ENCODE data around the gene SEC24B.
"Not testable (repeated sequence)": the region's sequence is repeated elsewhere in the genome, so short reads cannot be mapped to it uniquely, and the experiment has no call there.

Gene SEC24B

DNA sequence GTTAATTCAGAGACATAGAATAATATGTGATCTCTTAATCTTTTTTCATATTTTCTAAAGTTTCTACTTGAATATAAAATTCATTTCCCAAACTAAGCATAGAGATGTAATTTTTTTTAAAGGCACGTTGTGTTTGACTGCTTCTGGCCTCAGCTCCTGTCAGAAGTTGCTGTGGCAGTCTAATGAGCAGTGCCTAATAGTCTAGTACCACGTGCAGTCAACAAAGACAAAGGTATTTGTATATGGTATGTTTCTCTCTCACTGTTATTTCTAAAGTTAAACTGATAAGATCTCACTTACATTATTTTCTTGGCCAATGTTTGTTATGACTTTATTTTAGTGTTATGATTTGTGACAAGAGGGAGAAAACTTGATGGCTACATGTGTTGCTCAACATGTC, 77.8 kb downstream of the SEC24B start:
- DNase-seq: no peak

DNA sequence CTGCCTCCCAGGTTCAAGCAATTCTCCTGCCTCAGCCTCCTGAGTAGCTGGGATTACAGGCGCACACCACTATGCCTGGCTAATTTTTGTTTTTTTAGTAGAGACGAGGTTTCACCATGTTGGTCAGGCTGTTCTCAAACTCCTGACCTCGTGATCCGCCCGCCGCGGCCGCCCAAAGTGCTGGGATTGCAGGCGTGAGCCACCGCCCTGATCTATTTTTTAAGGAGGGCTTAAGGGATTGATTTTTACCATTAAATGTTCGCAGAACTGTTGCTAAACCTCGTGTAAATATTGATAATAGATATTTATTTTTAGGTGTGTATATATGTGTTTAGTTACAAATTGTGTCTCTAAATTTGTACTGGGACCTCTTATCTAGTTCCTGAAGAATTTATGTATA, 79.8 kb downstream of the SEC24B start:
- DNase-seq: not testable (repeated sequence)

DNA sequence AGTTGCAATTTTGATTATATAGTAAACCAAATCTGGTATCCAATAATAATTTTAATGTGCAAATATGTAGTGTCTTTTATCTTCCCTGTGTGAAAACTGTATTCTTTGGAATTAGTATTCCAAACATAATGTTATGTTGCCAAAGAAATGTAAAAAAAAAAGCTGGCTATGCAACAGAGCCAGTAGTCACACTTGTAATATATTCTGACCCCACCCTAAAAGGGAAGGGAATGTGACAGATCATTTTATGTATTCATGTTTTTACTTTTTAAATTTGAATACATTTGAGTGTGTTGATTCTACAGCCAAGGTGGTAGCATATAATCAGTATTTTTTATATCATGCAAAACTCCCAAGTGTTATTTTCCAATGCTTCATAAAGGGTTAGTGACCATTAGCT, 98.6 kb downstream of the SEC24B start:
- DNase-seq: no peak

DNA sequence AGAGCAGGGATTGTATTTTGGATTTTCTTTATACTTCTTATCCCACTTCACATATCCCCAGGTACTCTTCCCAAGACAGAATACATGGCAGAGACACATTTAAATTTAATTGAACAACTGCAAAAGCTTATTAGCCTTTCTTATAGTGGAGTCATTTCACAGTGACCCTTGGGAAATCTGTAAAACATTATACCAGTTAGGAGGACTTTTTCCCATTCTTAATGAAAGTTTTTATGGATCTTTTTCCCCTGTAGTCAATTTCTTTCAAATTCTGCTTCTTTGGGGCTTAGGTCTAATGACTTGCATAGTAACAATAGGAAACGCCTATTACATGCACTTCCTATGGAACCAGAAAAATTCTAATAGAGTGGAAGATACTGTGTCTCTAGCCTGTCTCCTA, 111.8 kb downstream of the SEC24B start:
- no peak for DNase-seq

DNA sequence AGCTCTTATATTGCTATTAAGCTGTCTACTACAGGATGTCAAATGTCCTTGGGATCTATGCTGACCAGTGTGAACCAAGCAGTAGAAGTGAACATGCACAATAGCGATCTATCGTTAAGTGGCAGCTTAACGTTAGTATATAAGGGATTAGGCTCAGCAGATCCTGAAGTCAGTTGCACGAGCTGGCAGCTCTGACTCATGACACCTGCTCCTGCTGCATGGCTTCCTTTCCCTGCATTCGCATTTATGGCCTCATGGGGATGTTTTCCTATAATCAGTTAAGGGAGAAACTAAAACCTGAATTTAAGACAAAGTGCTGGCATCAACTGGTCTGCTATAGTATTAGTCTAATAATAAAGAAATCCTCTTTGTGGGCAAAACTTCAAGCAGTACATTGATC, 113.8 kb downstream of the SEC24B start:
- no peak for DNase-seq

DNA sequence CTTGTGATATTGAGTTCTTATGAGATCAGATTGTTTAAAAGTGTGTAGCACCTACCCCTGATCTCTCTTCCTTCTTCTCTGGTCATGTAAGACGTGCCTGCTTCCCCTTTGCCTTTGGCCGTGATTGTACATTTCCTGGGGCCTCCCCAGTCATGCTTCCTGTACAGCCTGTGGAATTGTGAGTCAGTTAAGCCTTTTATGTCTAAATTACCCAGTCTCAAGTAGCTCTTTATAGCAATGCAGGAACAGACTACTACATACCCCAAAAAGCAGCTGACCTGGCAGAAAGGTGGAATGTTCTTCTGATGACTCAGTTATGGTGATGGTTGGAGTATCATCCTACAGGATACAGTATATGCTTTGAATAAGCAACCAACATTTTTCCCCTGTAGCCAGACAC, 115.0 kb downstream of the SEC24B start:
- DNase-seq: no peak

DNA sequence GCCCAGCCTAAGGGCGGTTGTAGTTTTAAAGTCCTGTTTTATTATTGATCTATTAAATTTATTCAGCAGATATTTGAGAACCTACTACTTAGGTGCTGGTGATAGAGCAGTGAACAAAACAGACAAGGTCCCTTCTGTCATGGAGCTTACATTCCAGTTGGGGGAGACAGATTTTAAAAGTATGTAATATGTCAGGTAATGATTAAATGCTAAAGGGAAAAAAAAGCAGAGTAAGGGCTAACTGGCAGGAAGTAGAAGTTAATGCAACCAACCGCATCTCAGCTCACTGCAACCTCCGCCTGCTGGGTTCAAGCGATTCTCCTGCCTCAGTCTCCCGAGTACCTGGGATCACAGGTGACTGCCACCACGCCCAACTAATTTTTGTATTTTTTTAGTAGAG, 118.6 kb downstream of the SEC24B start:
- DNase-seq: no peak

DNA sequence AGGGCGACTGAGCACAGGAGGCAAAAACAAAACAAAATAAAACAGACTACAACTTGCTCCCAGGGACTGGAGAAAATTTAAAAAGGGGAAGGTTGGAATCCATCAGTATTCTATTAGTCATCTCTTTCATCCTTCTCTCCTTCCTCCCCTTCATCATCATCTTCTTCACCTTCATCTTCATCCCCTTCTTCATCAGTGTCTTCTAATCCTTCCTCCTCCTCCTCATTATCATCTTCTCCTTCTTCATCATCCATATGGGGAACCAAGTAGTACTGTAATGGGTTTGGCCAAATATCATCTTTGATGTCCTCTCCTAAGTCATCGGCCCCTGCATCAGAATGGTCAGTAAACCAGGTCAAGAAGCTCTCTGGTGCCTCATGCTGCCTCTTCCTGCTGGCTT, 119.5 kb downstream of the SEC24B start:
- no peak for DNase-seq

DNA sequence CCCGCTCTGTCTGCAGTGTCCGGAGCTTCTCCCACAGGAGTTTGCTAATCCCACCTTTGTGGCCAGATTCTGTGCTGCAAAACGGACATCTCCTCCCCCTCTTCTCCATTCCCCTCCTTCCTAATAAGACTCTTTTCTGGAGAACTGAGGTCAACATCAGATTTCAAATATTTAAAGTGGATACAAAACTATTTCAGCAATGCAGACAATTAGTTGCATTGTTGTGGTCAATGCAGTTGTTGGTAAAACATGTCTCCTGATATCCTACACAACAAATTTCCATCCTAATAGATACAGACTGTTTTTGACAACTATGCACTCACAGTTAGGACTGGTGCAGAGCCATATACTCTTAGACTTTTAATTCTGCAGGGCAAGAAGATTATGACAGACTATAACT, 121.4 kb downstream of the SEC24B start:
- DNase-seq: no peak

DNA sequence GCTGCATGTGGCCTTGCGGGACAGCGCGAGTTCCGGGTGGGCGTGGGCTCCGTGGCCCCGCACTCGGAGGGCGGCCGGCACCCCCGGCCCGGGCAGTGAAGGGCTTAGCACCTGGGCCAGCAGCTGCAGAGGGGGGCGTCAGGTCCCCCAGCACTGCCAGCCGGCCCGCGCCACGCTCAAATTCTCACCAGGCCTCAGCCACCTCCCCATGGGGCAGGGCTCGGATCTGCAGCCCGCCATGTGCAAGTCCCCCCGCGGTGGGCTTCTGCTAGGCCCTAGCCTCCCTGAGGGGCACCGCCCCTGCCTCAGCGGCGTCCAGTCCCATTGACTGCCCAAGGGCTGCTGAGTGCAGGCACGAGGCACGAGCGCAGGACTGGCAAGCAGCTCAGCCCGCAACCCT, 123.8 kb downstream of the SEC24B start:
- no peak for DNase-seq

DNA sequence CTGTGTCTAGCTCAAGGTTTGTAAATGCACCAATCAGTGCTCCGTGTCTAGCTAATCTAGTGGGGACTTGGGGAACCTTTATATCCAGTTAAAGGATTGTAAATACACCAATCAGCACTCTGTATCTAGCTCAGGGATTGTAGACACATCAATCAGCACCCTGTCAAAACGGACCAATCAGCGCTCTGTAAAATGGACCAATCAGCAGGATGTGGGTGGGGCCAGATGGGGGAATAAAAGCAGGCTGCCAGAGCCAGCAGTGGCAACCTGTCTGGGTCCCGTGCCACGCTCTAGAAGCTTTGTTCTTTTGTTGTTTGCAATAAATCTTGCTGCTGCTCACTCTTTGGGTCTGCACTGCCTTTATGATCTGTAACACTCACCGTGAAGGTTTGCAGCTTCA, 124.5 kb downstream of the SEC24B start:
- not testable (repeated sequence) for DNase-seq

DNA sequence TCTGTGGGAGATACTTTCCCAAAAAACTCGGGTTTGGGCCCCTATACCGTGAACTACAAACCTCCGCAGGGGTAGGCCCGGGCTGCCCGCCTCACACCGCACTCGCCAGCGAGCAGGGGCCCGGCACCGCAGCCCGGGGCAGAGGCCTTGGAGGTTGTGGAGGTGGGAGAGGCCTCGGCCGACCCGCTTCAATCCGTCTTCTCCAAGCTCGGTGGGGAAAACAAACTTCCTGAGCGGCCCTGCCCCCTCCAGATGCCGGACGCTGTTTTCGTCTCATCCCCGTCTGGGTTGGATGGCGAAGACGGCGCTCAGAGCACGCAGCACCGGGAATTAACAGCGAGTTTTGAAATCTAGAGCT, 126.0 kb downstream of the SEC24B start:
- no peak for DNase-seq

DNA sequence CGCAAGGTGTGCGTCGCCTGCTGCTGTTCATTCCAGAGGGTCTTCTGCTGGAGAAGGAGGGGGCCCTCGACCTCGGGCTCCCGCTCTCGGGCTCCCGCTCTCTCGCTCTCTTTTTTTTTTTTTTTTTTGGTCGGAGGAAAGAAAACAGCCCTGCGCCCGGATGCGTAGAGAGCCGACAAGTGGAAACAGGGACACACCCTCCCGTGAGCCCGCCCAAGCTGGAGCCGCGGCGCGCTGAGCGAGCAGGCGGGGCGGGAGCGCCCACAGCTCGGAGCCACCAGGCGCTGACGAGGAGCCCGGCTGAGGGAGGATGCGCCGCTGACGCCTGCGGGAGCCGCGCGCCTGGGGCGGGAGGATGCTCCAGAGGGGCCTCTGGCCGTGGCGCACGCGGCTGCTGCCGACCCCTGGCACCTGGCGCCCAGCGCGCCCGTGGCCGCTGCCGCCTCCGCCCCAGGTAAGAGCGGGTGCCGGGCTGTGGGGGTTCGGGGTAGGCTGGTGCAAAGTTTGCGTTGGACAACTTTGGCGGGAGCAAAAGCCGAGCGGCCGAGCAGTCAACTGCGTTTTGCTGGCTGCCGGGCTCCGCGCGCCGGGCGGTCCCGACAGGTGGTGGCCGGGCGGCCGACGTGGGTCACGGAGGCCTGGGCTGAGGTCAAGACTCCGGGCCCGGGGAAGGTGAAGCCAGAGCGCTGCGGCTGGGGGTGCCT, 126.5 kb downstream of the SEC24B start, which contains the start of gene MCUB:
Gene MCUB (plus strand): TSS at position 264 of the 704 bp plus-strand sequence. CDS start 92 bp downstream, at position 356.
- DNase-seq: peak; percentile 5

DNA sequence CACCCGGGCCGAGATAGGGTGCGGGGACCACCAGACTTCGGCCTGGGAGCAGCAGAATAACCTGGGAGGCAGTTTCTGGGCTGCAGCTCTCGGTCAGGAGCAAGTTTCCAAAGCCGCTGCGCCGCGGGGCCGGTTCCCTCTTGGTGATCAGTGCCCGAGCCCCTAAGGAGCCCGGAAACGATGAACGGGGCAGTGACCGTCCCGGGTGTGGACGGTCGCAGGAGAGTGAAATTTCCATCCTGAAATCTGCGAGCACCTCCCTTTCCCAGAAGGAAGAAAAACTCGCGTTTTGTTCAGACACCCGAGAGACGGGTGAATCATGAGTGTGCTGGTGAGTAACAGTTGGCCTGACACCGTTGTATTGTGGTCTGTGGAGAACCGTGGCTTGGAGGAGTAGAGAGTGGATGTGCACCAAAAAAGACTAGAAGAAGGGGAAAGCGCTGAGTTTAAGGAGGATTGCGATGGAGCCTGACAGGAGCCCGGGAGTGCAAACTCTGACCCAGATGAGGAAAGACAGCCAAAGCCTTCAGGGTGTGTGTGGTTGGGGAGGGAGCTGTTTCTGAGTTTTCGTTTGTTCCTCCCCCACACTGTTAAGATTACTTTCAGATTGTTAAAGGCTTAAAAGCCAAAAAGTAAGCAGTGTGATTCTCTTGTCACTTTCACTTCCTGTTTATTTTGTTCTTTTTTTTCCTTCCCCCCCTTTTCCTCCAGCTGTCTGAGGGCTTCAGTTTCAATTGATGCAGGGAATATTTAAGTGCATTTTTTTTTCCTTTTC, 127.3 kb downstream of the SEC24B start:
- no peak for DNase-seq

DNA sequence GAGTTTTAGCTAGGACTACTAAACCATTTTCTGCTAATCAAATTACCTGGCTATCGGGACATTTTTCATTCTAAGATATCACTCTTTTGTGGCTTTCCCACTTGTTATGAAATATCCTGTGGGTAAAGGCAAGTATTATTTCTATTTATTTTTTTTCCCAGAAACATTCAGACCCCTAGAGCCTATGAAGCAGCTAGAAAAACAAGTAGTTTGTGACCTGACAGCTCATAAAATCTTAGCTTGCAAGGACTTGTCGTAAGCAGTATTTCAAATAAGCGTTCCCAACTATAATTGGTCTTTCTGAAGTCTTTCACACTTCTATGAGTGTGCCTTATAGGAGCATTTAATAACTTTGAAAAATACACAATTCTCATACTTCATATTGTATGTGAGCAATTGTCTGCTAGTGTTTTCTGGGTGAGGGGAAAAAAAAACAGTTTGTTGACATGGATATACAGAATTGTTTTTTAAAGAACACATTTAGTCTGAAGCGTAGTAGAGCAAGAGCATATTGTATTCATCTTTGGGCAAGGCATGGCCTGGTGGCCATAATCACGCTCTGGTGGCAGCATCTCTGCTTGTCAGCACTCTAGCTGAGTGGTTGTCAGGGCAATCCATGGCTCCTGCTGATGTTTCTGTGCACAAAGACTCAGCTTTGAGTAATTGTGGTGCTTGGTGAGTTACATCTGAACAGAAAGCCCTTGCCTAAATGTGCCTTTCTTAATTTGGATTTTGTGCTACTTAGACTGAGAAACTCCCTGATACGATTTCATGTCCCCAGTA, 129.0 kb downstream of the SEC24B start:
- no peak for DNase-seq

DNA sequence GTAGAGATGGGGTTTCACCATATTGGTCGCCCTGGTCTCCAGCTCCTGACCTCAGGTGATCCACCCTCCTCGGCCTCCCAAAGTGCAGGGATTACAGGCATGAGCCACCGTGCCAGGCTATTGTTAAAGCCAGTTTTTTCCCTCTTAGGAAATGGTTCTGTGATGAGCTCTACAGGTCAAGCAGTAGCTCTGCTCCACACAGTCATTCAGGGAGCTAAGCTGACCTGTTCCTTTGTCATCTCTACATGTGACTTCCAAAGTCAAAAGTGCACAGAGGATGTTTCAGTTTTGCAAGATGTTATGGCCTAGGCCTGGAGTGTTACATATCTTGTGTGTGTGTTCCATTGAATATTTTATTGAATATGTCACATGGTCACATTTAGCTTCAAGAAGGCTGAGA, 137.9 kb downstream of the SEC24B start:
- DNase-seq: no peak

DNA sequence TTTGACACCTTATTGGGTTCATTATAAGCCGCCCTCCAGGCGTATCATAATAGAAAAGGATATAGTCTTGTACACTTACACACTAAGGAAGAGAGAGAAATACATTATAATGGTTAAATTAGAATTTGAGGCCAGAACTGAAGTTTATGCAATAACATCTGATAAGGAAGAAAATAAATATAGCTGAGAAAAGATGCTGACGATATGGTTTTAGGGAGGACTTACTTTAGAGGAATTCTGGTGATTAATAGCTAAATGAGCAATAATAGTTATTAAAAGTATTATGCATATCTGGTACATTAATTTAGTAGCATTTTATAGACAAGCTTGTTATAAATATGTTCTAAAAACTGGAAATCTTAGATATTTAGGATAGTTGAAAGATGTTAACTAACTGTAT, 138.5 kb downstream of the SEC24B start:
- DNase-seq: no peak

DNA sequence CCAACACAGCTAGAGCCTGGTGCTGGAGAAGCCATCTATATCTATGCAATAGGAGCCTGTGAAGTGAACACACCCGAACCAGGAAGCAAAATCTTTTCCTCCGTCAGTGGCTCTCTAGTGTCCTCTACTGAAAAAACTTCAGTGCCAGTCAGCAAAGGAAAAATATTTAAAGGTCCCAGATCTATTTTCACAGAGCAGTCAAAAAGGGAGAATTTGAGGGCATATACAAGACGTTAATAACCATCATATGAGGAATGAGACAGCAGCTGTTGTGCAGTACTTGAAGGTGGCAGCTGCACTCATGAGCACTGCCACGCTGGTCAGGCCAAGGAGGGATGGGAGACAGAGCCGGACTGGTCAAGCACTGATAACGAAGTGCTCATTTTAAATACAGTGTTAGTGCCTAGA, 140.8 kb downstream of the SEC24B start:
- DNase-seq: no peak

DNA sequence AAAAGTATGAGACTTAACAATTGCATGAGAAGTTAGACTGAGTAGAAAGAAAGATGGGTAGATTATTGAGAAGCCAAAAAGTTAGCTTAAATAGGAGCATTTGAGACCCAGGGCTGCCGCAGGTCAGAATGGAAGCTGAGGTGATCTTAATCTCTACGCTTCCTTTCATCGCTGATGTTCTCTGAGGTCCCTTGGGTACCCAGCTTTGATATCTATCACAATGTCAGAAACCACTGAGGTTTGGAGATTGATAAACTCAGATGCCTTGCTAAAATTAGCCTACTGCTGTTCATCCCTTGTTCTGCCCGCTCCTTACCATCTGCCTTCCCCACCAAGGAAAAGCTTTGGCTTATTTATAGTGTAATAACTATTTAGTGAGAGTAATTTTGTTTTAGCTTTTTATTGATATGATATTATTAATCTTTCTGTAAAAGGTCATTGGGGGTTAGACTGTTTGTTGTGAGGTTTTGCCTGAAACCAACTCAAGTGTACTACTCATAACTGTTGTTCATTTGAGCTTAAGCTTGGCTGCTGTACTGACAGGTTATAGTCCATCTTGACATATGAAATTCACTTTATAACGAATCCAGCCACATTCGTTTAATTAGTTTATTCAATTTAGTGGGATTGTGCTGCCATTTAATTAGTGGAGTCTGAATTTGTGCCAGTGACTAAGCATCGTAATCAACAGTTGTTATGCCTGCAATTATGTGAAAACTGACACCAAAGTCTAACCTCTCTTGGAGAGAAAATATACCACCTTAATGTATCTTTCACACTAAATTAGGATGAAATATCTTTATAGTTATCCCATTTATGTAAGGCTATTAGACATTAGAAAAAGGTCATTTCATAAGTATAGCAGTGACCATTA, 141.6 kb downstream of the SEC24B start:
- no peak for DNase-seq

DNA sequence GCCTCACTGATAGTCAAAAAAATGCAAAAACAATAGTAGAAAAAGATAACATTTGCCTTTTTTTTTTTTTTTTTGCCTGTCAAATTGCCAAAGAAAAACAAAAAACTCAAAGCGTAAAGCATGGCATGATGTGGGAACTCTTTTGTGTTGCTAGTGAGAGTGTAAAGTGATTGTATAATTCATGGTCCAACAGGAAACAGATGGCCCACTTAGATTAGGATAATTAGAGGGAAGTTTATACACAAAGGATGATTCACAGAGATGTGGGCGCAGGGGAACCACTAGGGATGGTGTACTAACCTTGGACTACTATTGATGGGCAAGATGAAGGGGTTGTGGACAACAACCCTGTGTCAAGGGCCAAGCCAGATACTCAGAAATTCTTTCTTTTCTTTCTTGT, 142.8 kb downstream of the SEC24B start:
- DNase-seq: no peak

DNA sequence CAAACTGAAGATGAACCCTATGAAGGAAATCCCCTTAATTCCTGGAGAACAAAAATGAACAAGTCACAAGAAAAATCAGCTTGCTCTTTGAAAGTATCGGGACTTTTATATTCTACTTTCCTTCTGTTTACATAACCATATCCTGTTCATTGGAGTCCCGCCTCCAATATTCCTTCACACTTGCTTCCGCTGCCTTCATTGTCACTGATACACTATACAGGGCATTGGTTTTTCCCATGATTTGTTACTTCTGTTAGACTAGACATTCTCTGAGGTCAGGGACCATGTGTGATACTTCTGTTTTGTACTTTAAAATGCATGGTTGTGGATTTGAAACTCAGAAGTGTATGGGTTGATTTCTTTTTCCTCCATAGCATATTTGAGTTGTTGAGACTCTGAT, 145.2 kb downstream of the SEC24B start:
- DNase-seq: no peak

DNA sequence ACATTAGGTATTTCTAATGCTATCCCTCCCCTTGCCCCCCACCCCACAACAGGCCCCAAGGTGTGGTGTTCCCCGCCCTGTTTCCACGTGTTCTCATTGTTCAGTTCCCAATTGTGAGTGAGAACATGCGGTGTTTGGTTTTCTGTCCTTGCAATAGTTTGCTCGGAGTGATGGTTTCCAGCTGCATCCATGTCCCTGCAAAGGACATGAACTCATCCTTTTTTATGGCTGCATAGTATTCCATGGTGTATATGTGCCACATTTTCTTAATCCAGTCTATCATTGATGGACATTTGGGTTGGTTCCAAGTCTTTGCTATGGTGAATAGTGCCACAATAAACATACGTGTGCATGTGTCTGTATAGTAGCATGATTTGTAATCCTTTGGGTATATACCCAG, 146.4 kb downstream of the SEC24B start:
- not testable (repeated sequence) for DNase-seq

DNA sequence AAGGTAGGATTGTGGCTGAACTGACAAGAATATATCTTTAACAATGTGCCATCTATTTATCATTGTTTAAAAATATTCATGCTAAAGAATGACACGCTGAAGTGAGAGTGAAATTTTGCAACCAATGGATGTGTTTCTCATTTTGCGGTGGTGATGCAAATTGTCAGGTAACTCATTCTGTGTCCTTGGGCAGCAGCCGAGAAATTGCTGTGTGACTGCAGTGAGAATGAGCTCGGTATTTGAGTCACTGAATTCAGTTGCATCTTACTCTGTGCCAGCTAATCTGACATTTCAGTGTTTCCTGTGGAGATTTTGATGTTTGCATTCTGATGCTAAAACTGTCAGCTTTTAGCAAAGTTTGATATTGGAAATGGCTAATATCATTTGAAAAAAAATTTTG, 154.6 kb downstream of the SEC24B start:
- DNase-seq: no peak
